Pancreas (tissue), 10 donors: ENCODE measurements around the gene NAV1. TPM values are rescaled to one million over a fixed set of nuclear protein-coding genes. Genes with fewer than 3 reads are reported as not detected.

Experiments used
- ATAC-seq, 4 donors: fragments of 200-7000 bp; cut with Tn5 transposase; one replicate each; pipeline versions ENCODE4 v1.8.0 to v1.9.1; 2020; ENCODE audit warnings: mild to moderate bottlenecking in 4 of 4, moderate library complexity in 4 of 4
- DNase-seq, 6 donors: peaks; one replicate each; pipeline ENCODE4 v3.0.0-alpha.2; 2020
- FAIRE-seq: peaks from 2 replicates; lab custom pipeline; 2012; peaks lifted over from hg19 to GRCh38; lab: Jason Lieb, UNC
- H3K27ac ChIP-seq, 4 donors: fragments of 200-600 bp; sonication (generic); 1 replicate in 3 of 4; 2 replicates in 1 of 4; pipeline versions ENCODE4 v1.5.0 to v1.8.0; 2020
- H3K27me3 ChIP-seq, 4 donors: fragments of 200-600 bp; one replicate each; pipeline ENCODE4 v1.8.0; 2021
- H3K36me3 ChIP-seq, 3 donors: fragments of 200-600 bp; sonication (generic) in 1 of 3; one replicate each; pipeline versions ENCODE4 v1.5.0 to v1.8.0; 2020 to 2021
- H3K4me1 ChIP-seq, 3 donors: fragments of 200-600 bp; one replicate each; pipeline ENCODE4 v1.8.0; 2021
- H3K4me3 ChIP-seq, 4 donors: fragments of 200-600 bp; sonication (generic) in 2 of 4; one replicate each; pipeline versions ENCODE4 v1.5.0 to v1.8.0; 2020 to 2021
- H3K9me3 ChIP-seq, 4 donors: fragments of 200-600 bp; one replicate each; pipeline ENCODE4 v1.8.0; 2021
- CTCF ChIP-seq, 4 donors: fragments of 200-600 bp; sonication (generic) in 3 of 4; IDR thresholded peaks; one replicate each; pipeline versions ENCODE4 v1.5.0 to v1.8.0; 2021; ENCODE audit warnings: antibody characterized with exemption in 4 of 4
- WGBS, 2 donors: extraction: QIAGEN DNeasy Blood & Tissue Kit; methylation state at CpG; one replicate each; pipeline ENCODE4 v1.1.7; 2013; 5-methylcytosine and 5-hydroxymethylcytosine counted together
- intact Hi-C, 3 donors: fragments of 100-400 bp; cut with DNase I; formaldehyde crosslinking; loops; one replicate each; pipeline versions ENCODE4 v1.11.1 to v1.14.2; 2022
- polyA plus RNA-seq, 2 donors: library from polyadenylated mRNA; stranded (reverse); fragments of 200-250 nt; gene quantifications; one replicate each; pipeline ENCODE4 v1.2.3, GENCODE V29; 2013
- total RNA-seq, 6 donors: library from RNA; stranded (reverse); fragmentation: NEBNext Ultra II Directional in 4 of 6; extraction: Animal tissue kit (Norgen Biotek cat#: 25700) in 4 of 6; gene quantifications; one replicate each; pipeline versions ENCODE4 v1.2.1 to v1.2.4, GENCODE V29; 2021 to 2023
- donor health status: healthy with polysubstance abuse.
- donor health status: DM: no; HTN: no; CAD: no; lungs with moderate emphysema.
- donor health status: DM: no; HTN: no; CAD: no.
- donor health status: control.
- donor health status: control.
- donor health status: Bipolar disorder and iron deficiency.
- donor health status: DM: yes; HTN: yes; CAD: no.
- donor health status: DM: no; HTN: no; CAD: no.
- donor health status: DM: no; HTN: no; CAD: no.
- donor health status: DM: yes; HTN: yes; CAD: no.

Gene NAV1
- total and polyA plus RNA-seq, 8 donors = 5.6 to 13.6 (median 7.3) TPM

GRCh38 chr1:201557572-201557958, 18.6 kb downstream of the NAV1 start:
- no peak overlapping the region for H3K27ac ChIP-seq
- intact Hi-C loops = loop anchor here in 1 of 3 donors (5.0 kb wide), 2 partner anchors 150 to 235 kb away; no protein-coding TSS in a partner anchor
- 69 to 70% methylated on average over 7 of the region's 7 CpGs for WGBS, 2 donors
- TF ChIP-seq CTCF (IDR thresholded peaks at IDR 0.05) = no peak
- DNase-seq (no peak), FAIRE-seq (no peak), ATAC-seq (no peak)
- no peaks in the 10 kb centered on the region for H3K27me3 ChIP-seq
- no peaks in the 10 kb centered on the region for H3K9me3 ChIP-seq
- no peaks in the 10 kb centered on the region for H3K36me3 ChIP-seq
- no peak overlapping the region for H3K4me3 ChIP-seq
- H3K4me1 ChIP-seq = no peaks in the 10 kb centered on the region

GRCh38 chr1:201559679-201560162, 20.8 kb downstream of the NAV1 start:
- intact Hi-C loops = loop anchor here (2.0 to 10.0 kb wide), 4 partner anchors 135 to 233 kb away; no protein-coding TSS in a partner anchor
- H3K27me3 ChIP-seq = no peaks in the 10 kb centered on the region

DNA sequence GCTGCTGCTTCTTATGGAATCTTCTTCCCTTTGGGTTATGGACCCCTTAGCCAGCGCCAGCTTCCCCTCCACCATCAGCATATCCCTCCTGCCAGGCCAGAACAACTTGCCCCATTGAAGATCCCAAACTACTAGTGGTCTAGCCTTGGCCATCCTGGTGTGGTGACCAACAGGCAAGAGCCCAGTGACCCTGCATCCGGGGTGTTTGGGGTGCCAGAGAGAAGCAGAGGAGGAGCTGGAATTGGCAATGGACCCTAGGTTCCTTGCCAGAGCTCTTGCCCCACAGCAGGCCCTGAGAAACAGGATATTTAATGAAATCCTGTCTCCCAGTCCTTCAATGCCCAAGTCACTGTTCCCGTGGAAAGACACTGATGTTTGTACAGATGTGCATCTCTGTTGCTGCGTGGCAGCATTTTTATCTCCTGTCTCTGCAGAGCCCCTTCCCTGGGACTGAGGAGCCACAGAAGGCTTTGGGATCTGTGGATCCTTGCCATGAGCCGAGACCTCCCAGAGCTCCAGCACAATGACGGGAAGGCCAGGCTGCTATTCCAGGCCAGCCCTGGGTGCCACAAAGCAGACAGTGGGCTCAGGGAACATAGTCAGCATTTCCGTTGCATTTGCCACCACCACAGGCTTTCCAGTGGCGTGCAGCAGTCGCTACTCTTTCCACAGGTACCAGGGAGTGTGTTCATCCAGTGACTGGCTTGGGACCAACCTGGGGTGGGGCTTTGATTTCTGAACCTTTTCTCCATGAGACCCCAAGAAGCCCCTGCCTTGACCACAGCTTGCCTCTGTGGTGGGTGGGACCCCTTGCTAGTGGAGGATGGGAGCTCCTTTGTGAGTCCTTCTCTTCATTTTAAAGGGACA, 21.6 kb downstream of the NAV1 start:
- TF ChIP-seq CTCF (IDR thresholded peaks at IDR 0.05) = no peak
- peak in 1 of 6 donors; percentile 41 for DNase-seq
- Histone ChIP-seq H3K36me3 (no peaks in the 10 kb centered on the region), H3K4me3 (no peak overlapping the region), H3K9me3 (no peaks in the 10 kb centered on the region), H3K27me3 (no peaks in the 10 kb centered on the region), H3K4me1 (no peaks in the 10 kb centered on the region), H3K27ac (no peak overlapping the region)
- FAIRE-seq = no peak
- intact Hi-C loops = loop anchor here in 2 of 3 donors (2.0 to 10.0 kb wide), 3 partner anchors 134 to 232 kb away; no protein-coding TSS in a partner anchor
- ATAC-seq = no peak
- 71 to 77% methylated on average over 9 of the region's 9 CpGs for WGBS, 2 donors

More at GRCh38 chr1:201559679-201560162, 20.8 kb downstream of the NAV1 start:
- WGBS, 2 donors = 14 to 16% methylated on average over 13 of the region's 13 CpGs
- Histone ChIP-seq H3K4me3 (no peak overlapping the region), H3K36me3 (no peaks in the 10 kb centered on the region), H3K27ac (no peak overlapping the region), H3K9me3 (no peaks in the 10 kb centered on the region), H3K4me1 (no peaks in the 10 kb centered on the region)
- DNase-seq (peak; percentile 68 to 92 (median 80)), FAIRE-seq (no peak), ATAC-seq (peak; percentile 94 to 99 (median 98))
- peak; percentile 81 to 90 (median 88) for TF ChIP-seq CTCF (IDR thresholded peaks at IDR 0.05)

DNA sequence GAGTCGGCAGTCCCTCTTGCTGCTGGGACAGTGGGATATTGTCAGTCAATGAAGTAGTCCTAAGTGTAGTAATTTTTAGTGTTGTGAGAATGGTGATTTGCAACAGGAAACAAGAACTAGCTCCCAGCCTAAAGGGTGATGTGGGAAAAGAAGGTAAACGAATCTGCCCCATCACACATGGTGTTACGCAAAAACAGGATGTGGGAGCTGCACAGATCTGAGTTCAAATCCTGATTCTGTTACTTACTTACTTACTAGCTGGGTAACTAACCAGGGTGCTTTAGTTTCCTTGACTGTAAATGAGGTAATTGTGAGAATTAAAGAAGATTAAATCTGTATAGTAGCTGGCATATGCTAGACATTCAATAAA, 22.3 kb downstream of the NAV1 start:
- no peaks in the 10 kb centered on the region for H3K4me1 ChIP-seq
- no peak for FAIRE-seq
- H3K4me3 ChIP-seq = no peak overlapping the region
- DNase-seq = no peak
- H3K9me3 ChIP-seq = no peaks in the 10 kb centered on the region
- intact Hi-C loops = loop anchor here in 2 of 3 donors (2.0 to 10.0 kb wide), 3 partner anchors 134 to 231 kb away; no protein-coding TSS in a partner anchor
- H3K27ac ChIP-seq = no peak overlapping the region
- H3K27me3 ChIP-seq = no peaks in the 10 kb centered on the region
- 80 to 91% methylated on average over 3 of the region's 3 CpGs for WGBS, 2 donors
- ATAC-seq = no peak
- no peak for TF ChIP-seq CTCF (IDR thresholded peaks at IDR 0.05)
- no peaks in the 10 kb centered on the region for H3K36me3 ChIP-seq
